ENCODE measurements around the gene LEKR1. TPM values are rescaled to one million over a fixed set of nuclear protein-coding genes. Genes with fewer than 3 reads are reported as not detected.

LEKR1 gene
- total and polyA plus RNA-seq, 2 donors (not counting 3 experiments of a cell fraction or from before 2014, with no cell fraction given): 0.07 to 0.64 TPM

DNA sequence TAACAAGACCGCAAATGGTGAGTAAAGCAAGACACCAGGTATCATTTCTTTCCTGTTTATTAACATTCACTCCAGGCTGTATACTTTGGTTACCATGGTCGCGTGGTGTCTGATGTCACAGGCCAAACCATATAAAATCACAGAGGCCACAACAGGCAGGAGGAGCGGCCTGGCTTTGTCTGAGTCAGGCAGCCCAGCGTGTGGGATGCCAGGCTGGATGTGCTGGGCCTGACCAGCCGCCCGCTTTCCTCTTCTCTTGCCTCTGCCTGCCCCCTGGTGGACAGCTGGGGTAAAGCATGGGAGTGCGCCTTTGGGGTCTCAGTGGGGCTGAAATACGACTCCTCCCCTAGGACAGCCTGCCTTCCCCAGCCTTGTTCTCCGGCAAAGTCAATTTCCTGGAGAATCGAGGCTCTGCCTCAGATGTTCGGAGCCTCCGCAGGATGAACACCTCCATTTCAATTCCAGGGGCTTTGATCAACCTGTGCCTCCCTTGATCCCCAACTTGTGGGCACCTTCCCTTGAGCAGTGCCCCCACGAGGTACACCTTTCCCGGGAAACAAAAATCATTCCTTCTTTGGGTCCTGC, 255.6 kb downstream of the LEKR1 start:
- no peaks in the 10 kb centered on the region for H3K36me3 ChIP-seq (ENCODE audit: control insufficient read depth in 2 of 2, extremely low read depth in 1 of 2, insufficient read depth in 2 of 2, low read length in 2 of 2)
- FAIRE-seq (peak; percentile 96), DNase-seq (ENCODE audit: low read depth, low spot score) (peak; percentile 85)
- peak overlapping the region; percentile 15 for H3K27ac ChIP-seq (ENCODE audit: insufficient read depth, low read depth, low read length)
- no peaks in the 10 kb centered on the region for H3K9me1 ChIP-seq (replicated peaks; ENCODE audit: control insufficient read depth, extremely low read depth, insufficient read depth, low read length)
- no peaks in the 10 kb centered on the region for H3K9me3 ChIP-seq (replicated peaks; ENCODE audit: control insufficient read depth, insufficient read depth, low read length)
- TF ChIP-seq, protein P1, sequence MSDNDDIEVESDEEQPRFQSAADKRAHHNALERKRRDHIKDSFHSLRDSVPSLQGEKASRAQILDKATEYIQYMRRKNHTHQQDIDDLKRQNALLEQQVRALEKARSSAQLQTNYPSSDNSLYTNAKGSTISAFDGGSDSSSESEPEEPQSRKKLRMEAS (IDR thresholded peaks at IDR 0.05; ENCODE audit: insufficient read depth, insufficient read length): no peak
- TF ChIP-seq, protein P2, sequence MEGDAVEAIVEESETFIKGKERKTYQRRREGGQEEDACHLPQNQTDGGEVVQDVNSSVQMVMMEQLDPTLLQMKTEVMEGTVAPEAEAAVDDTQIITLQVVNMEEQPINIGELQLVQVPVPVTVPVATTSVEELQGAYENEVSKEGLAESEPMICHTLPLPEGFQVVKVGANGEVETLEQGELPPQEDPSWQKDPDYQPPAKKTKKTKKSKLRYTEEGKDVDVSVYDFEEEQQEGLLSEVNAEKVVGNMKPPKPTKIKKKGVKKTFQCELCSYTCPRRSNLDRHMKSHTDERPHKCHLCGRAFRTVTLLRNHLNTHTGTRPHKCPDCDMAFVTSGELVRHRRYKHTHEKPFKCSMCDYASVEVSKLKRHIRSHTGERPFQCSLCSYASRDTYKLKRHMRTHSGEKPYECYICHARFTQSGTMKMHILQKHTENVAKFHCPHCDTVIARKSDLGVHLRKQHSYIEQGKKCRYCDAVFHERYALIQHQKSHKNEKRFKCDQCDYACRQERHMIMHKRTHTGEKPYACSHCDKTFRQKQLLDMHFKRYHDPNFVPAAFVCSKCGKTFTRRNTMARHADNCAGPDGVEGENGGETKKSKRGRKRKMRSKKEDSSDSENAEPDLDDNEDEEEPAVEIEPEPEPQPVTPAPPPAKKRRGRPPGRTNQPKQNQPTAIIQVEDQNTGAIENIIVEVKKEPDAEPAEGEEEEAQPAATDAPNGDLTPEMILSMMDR (IDR thresholded peaks at IDR 0.05; ENCODE audit: extremely low read depth in 1 of 2, insufficient read depth in 1 of 2, low read depth in 1 of 2, low read length in 2 of 2): peak; percentile 94 to 96
- TF ChIP-seq EZH2 (IDR thresholded peaks at IDR 0.05; ENCODE audit: borderline replicate concordance, low read depth, low read length, severe bottlenecking): no peak
- TF ChIP-seq POLR2A (IDR thresholded peaks at IDR 0.05; ENCODE audit: low read depth, low read length): no peak
- peak; percentile 41 for TF ChIP-seq FOS (IDR thresholded peaks at IDR 0.05; ENCODE audit: borderline replicate concordance, insufficient read depth, low read length)
- TF ChIP-seq POLR2AphosphoS5 (IDR thresholded peaks at IDR 0.05; ENCODE audit: insufficient read depth, low read depth, low read length): peak; percentile 33
- no peak for TF ChIP-seq GATA2 (IDR thresholded peaks at IDR 0.05; ENCODE audit: insufficient read depth, insufficient read length, low read depth, low read length)
- no peak for TF ChIP-seq JUN (IDR thresholded peaks at IDR 0.05; ENCODE audit: borderline replicate concordance, insufficient read depth, insufficient read length, low read depth)
- no peak for TF ChIP-seq MYC (IDR thresholded peaks at IDR 0.05; ENCODE audit: low read depth, low read length)
- intact Hi-C loops (cut with micrococcal nuclease): loop anchor here (1.0 to 2.0 kb wide), 11 partner anchors 49 to 931 kb away; partner anchors contain the start of genes LEKR1, SSR3 and TIPARP
- no peaks in the 10 kb centered on the region for H3K4me1 ChIP-seq (ENCODE audit: control insufficient read depth, extremely low read depth, insufficient read depth, low read length)
- H3K27me3 ChIP-seq (ENCODE audit: control insufficient read depth in 2 of 2, insufficient read depth in 2 of 2, low read length in 2 of 2): no peaks in the 10 kb centered on the region
- H4K20me1 ChIP-seq (replicated peaks; ENCODE audit: control insufficient read depth, extremely low read depth, insufficient read depth, low read length): no peaks in the 10 kb centered on the region
- ChIA-PET CTCF (interaction anchor here (0.6 to 6.3 kb wide), 20 partner anchors 8 to 1038 kb away, joined by 3 to 70 read pairs (median 4); partner anchors contain the start of genes SSR3 and TIPARP), POLR2A (no interaction called here)
- peak overlapping the region; percentile 38 for H2AFZ ChIP-seq (ENCODE audit: low read depth, low read length)
- H3K79me2 ChIP-seq (ENCODE audit: control insufficient read depth, insufficient read depth, low read length): no peaks in the 10 kb centered on the region
- peak overlapping the region; percentile 14 for H3K9ac ChIP-seq (replicated peaks; ENCODE audit: extremely low read depth, insufficient read depth, low read length)
- H3K4me3 ChIP-seq (replicated peaks in 1 of 3; ENCODE audit: insufficient read depth in 1 of 3, low read depth in 1 of 3, low read length in 3 of 3): no peak overlapping the region
- H3K4me2 ChIP-seq (ENCODE audit: insufficient read depth, low read length): no peak overlapping the region
- dilution Hi-C loops (cut with MboI; ENCODE audit: extremely low pct_ligation_motif_present, low sequenced_read_pairs): no loop called here
- TSS peak; percentile 88 for BruUV-seq (replicated peaks)

All from endothelial cell of umbilical vein (primary cell).